Mesendoderm (in vitro differentiated cells): ENCODE results near the gene KLF7.
A peak's percentile ranks its signal among the peaks of the same experiment; 100 is the strongest.

Source experiments
- DNase-seq: peaks from one replicate; pipeline ENCODE4 v3.0.0; 2013
- H2AK5ac ChIP-seq: 2 replicates; pipeline ENCODE4 v1.6.1; 2013; ENCODE audit warnings: low read length, inconsistent platforms
- H2BK120ac ChIP-seq: 2 replicates; pipeline ENCODE4 v1.6.1; 2013; ENCODE audit warnings: low read depth, mild to moderate bottlenecking, low read length, moderate library complexity, mixed read lengths
- H2BK15ac ChIP-seq: replicated peaks from 2 replicates; pipeline ENCODE4 v1.6.1; 2013; ENCODE audit warnings: low read depth, mild to moderate bottlenecking, moderate library complexity
- H2BK5ac ChIP-seq: 2 replicates; pipeline ENCODE4 v1.6.1; 2013; ENCODE audit warnings: low read length, inconsistent platforms
- H3K18ac ChIP-seq: 2 replicates; pipeline ENCODE4 v1.6.1; 2013; ENCODE audit warnings: mild to moderate bottlenecking, low read length, mixed read lengths
- H3K23ac ChIP-seq: one replicate; pipeline ENCODE4 v1.6.1; 2013; ENCODE audit warnings: low read length
- H3K27ac ChIP-seq: 2 replicates; pipeline ENCODE4 v1.5.1; 2013; ENCODE audit warnings: low read depth, mild to moderate bottlenecking, inconsistent platforms, low read length, moderate library complexity
- H3K27me3 ChIP-seq: 2 replicates; pipeline ENCODE4 v1.6.1; 2013; ENCODE audit warnings: low read length, control low read depth, mild to moderate bottlenecking, inconsistent platforms; ENCODE audit not compliant: insufficient read depth, poor library complexity
- H3K36me3 ChIP-seq: 2 replicates; pipeline ENCODE4 v1.6.1; 2013; ENCODE audit warnings: low read length, inconsistent platforms; ENCODE audit not compliant: control insufficient read depth, insufficient read depth
- H3K4ac ChIP-seq: one replicate; pipeline ENCODE4 v1.6.1; 2013; ENCODE audit warnings: low read depth, mild to moderate bottlenecking, low read length, moderate library complexity
- H3K4me1 ChIP-seq: 2 replicates; pipeline ENCODE4 v1.6.1; 2013; ENCODE audit warnings: low read depth, low read length, inconsistent platforms; ENCODE audit not compliant: control insufficient read depth
- H3K4me2 ChIP-seq: 2 replicates; pipeline ENCODE4 v1.6.1; 2013; ENCODE audit warnings: low read length
- H3K4me3 ChIP-seq: 2 replicates; pipeline ENCODE4 v1.5.1; 2013; ENCODE audit warnings: mild to moderate bottlenecking, low read length
- H3K56ac ChIP-seq: one replicate; pipeline ENCODE4 v1.6.1; 2013; ENCODE audit warnings: low read length
- H3K79me1 ChIP-seq: 2 replicates; pipeline ENCODE4 v1.6.1; 2013; ENCODE audit warnings: low read length, inconsistent platforms
- H3K79me2 ChIP-seq: 2 replicates; pipeline ENCODE4 v1.6.1; 2013; ENCODE audit warnings: mild to moderate bottlenecking, low read length; ENCODE audit not compliant: control insufficient read depth, insufficient read depth
- H3K9ac ChIP-seq: 2 replicates; pipeline ENCODE4 v1.6.1; 2013; ENCODE audit warnings: low read length, inconsistent platforms
- H4K5ac ChIP-seq: one replicate; pipeline ENCODE4 v1.6.1; 2013; ENCODE audit warnings: low read length
- H4K8ac ChIP-seq: one replicate; pipeline ENCODE4 v1.6.1; 2013; ENCODE audit warnings: low read depth, mild to moderate bottlenecking, control low read depth, low read length, moderate library complexity
- WGBS: extraction: QIAGEN DNeasy Blood & Tissue Kit; methylation state at CpG from one replicate; pipeline ENCODE4 v1.1.7; 2013; ENCODE audit warnings: low lambda C conversion rate, missing lambda C conversion rate; ENCODE audit not compliant: insufficient coverage; ENCODE audit errors: extremely low coverage; 5-methylcytosine and 5-hydroxymethylcytosine counted together

The KLF7 gene

GRCh38 chr2:207166039-207166348 lies 246 bp upstream of the KLF7 start:
- no peak overlapping the region for H2AK5ac ChIP-seq
- H3K9ac ChIP-seq, result no peak overlapping the region
- H3K4ac ChIP-seq, result no peak overlapping the region
- peak; percentile 100 for DNase-seq
- no peak overlapping the region for H3K27ac ChIP-seq
- no peak overlapping the region for H2BK120ac ChIP-seq
- no peak overlapping the region for H4K5ac ChIP-seq
- peaks cover 11% of the 10 kb centered on the region for H3K4me1 ChIP-seq
- H2BK5ac ChIP-seq, result no peak overlapping the region
- no peak overlapping the region for H3K23ac ChIP-seq
- H4K8ac ChIP-seq, result no peak overlapping the region
- no peak overlapping the region for H3K18ac ChIP-seq
- no peaks in the 10 kb centered on the region for H3K27me3 ChIP-seq
- no peak overlapping the region for H3K4me3 ChIP-seq
- H3K4me2 ChIP-seq, result no peak overlapping the region
- H3K79me2 ChIP-seq, result peaks cover 46% of the 10 kb centered on the region
- no peaks in the 10 kb centered on the region for H3K79me1 ChIP-seq
- H3K36me3 ChIP-seq, result no peaks in the 10 kb centered on the region
- H2BK15ac ChIP-seq, result no peak overlapping the region
- WGBS, result no CpG with 5 or more reads among the region's 20 CpGs
- no peak overlapping the region for H3K56ac ChIP-seq

- Histone ChIP-seq H3K4me3 (peak overlapping the region; percentile 89), H3K4me2 (peak overlapping the region; percentile 72), H3K36me3 (no peaks in the 10 kb centered on the region), H2BK5ac (peak overlapping the region; percentile 90), H3K4ac (peak overlapping the region; percentile 60), H3K23ac (peak overlapping the region; percentile 54), H3K4me1 (peaks cover 23% of the 10 kb centered on the region), H2AK5ac (peak overlapping the region; percentile 24), H2BK15ac (no peak overlapping the region), H3K79me2 (peaks cover 63% of the 10 kb centered on the region), H3K9ac (peak overlapping the region; percentile 93), H3K27me3 (no peaks in the 10 kb centered on the region), H2BK120ac (peak overlapping the region; percentile 75), H3K79me1 (peaks cover 5% of the 10 kb centered on the region), H3K27ac (peak overlapping the region; percentile 88), H3K18ac (peak overlapping the region; percentile 81), H4K8ac (no peak overlapping the region), H4K5ac (no peak overlapping the region), H3K56ac (peak overlapping the region; percentile 97)
- DNase-seq, result peak; percentile 55
- WGBS, result no CpG with 5 or more reads among the region's 20 CpGs
Observed at GRCh38 chr2:207164006-207164831, 1.5 kb downstream of the KLF7 start.

- no CpG with 5 or more reads among the region's 2 CpGs for WGBS
Observed at GRCh38 chr2:207163756-207164005, 2.1 kb downstream of the KLF7 start.

GRCh38 chr2:207163053-207163755 lies 2.5 kb downstream of the KLF7 start:
- Histone ChIP-seq H3K4me1 (peaks cover 23% of the 10 kb centered on the region), H2BK120ac (no peak overlapping the region), H3K9ac (peak overlapping the region; percentile 93), H2AK5ac (no peak overlapping the region), H3K23ac (no peak overlapping the region), H3K79me1 (peaks cover 5% of the 10 kb centered on the region), H3K27me3 (no peaks in the 10 kb centered on the region), H3K27ac (peak overlapping the region; percentile 88), H2BK5ac (peak overlapping the region; percentile 90), H3K56ac (peak overlapping the region; percentile 97), H4K8ac (no peak overlapping the region), H2BK15ac (no peak overlapping the region), H3K36me3 (no peaks in the 10 kb centered on the region), H3K18ac (peak overlapping the region; percentile 94), H3K4ac (peak overlapping the region; percentile 89), H4K5ac (no peak overlapping the region), H3K4me3 (peak overlapping the region; percentile 89), H3K79me2 (peaks cover 72% of the 10 kb centered on the region), H3K4me2 (peak overlapping the region; percentile 72)
- peak; percentile 79 for DNase-seq
- no CpG with 5 or more reads among the region's 7 CpGs for WGBS

More at GRCh38 chr2:207163756-207164005, 2.1 kb downstream of the KLF7 start:
- Histone ChIP-seq H3K79me1 (peaks cover 5% of the 10 kb centered on the region), H3K56ac (peak overlapping the region; percentile 97), H3K23ac (peak overlapping the region; percentile 54), H2BK5ac (peak overlapping the region; percentile 90), H3K36me3 (no peaks in the 10 kb centered on the region), H2BK15ac (no peak overlapping the region), H3K4ac (peak overlapping the region; percentile 60), H3K4me1 (peaks cover 25% of the 10 kb centered on the region), H3K18ac (peak overlapping the region; percentile 94), H3K9ac (peak overlapping the region; percentile 93), H3K79me2 (peaks cover 68% of the 10 kb centered on the region), H4K5ac (no peak overlapping the region), H2BK120ac (peak overlapping the region; percentile 56), H4K8ac (no peak overlapping the region), H3K27ac (peak overlapping the region; percentile 88), H3K4me3 (peak overlapping the region; percentile 89), H3K4me2 (peak overlapping the region; percentile 72), H2AK5ac (peak overlapping the region; percentile 24), H3K27me3 (no peaks in the 10 kb centered on the region)
- no peak for DNase-seq

- H4K5ac ChIP-seq, result no peak overlapping the region
- H3K4me3 ChIP-seq, result no peak overlapping the region
Observed at GRCh38 chr2:207162316-207162715, 3.4 kb downstream of the KLF7 start.

More at GRCh38 chr2:207162316-207162715, 3.4 kb downstream of the KLF7 start:
- Histone ChIP-seq H2BK5ac (no peak overlapping the region), H3K23ac (no peak overlapping the region), H3K9ac (peak overlapping the region; percentile 93), H2AK5ac (no peak overlapping the region), H3K4me1 (peaks cover 22% of the 10 kb centered on the region), H3K79me2 (peaks cover 81% of the 10 kb centered on the region), H3K79me1 (peaks cover 5% of the 10 kb centered on the region), H2BK120ac (no peak overlapping the region), H2BK15ac (no peak overlapping the region), H3K56ac (peak overlapping the region; percentile 97), H3K4me2 (peak overlapping the region; percentile 14), H3K27me3 (no peaks in the 10 kb centered on the region), H3K27ac (no peak overlapping the region), H3K4ac (no peak overlapping the region), H4K8ac (no peak overlapping the region), H3K36me3 (no peaks in the 10 kb centered on the region), H3K18ac (peak overlapping the region; percentile 66)
- DNase-seq, result no peak
- WGBS, result no CpG with 5 or more reads among the region's 8 CpGs
